Stimulated activated CD8-positive, alpha-beta memory T cell treated with anti-CD3 and anti-CD28 coated beads, Interleukin-12 subunit alpha, Interleukin-12 subunit beta, amount 100 ng/mL, for 24 hours (primary cell): ENCODE measurements around the gene ZNF367.
"Not testable (repeated sequence)": the region's sequence is repeated elsewhere in the genome, so short reads cannot be mapped to it uniquely, and the experiment has no call there.

Source experiments
- DNase-seq: peaks from one replicate; pipeline ENCODE4 v3.0.0-alpha.2; 2020; ENCODE audit errors: extremely low read depth

The ZNF367 gene

DNA sequence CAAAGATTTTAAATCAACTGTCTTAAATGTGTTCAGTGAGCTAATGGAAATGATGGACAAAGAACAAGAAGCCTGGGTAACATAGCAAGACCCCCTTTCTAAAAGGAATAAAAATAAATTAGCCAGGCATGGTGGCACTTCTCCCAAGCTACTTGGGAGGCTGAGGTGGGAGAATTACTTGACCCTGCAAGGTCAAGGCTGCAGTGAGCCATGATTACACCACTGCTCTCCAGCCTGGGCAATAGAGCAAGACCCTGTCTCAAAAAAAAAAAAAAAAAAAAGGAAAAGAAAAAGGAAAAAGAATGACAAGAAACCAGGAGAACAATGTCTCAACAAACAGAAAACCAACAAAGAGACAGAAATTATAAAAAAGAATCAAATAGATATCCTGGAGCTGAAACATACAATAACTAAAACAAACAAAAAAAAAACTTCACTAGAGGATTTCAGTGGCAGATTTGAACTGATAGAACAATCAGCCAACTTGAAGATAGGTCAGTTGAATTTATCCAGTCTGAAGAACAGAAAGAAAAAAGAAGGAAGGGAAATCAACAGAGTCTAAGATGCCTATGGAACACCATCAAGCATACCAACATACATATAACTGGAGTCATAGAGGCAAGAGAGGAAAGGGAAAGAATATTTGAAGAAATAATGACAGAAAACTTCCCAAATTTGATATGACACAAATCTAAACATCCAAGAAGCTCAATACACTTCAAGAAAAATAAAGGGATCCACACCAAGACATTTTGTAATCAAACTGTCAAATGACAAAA is 17.8 kb downstream of the ZNF367 start:
- DNase-seq = no peak

DNA sequence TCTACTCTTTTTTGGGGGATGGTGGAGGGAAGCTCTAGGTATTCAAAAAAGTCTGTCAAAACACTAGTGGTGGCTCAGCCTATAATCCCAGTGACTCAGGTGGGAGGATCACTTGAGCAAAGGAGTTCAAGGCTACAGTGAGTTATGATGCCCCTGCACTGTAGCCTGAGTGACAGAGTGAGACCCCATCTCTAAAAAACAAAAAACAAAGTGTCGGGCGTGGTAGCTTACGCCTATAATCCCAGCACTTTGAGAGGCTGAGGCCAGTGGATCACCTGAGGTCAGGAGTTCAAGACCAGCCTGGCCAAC is 18.9 kb downstream of the ZNF367 start:
- no peak for DNase-seq

DNA sequence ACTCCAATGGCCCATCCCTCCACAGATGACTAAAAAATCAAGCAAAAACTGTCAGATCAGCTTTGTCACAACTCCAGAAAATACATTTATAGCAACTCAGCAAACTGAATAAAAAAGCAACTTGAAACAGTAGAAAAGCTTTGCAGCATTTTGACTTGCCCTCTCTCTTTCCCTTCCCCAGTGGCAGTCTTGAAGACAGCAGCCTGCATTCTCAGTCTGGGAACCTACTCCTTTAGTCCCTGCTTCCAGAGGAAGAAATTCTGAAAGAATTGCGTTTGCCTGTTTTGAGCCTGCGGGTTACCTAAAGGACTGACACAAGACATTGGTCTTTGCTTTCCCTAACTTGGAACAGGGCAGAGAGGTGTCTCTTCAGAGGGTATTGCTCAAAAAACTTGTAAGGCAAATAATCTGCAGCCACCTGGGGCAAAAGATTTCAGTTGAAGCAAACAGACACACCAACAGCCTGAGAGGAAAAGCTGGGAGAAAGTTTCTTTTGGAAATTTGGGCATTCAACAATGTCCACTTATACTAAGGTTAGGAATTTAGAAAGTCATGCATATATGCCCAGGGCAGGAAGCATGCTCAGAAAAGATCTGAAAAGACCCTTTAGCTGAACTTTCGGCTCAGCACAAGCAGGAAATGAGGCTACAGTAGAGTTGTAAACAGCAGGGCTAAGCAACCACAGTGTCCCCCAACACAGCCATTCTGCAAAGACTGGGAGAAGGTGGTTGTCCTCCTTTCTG is 19.4 kb downstream of the ZNF367 start:
- DNase-seq = no peak

DNA sequence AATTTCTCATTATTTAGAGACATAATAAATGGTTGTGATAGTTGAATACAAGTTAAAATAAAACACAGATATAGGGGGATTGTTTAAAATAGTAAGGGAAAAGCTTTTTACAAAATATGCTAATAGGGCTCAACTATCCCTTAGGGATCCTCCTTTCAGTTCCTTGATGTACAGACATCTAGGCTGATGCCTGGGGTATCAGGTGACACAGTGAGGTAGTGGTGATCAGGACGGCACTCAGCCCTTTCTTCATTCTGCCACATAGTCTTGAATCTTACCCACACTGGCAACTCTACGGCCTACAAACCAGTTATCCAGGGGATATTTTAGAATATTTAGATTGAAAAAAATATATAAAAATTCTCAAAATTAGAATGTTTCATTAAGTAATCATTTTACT is 22.2 kb downstream of the ZNF367 start:
- no peak for DNase-seq

DNA sequence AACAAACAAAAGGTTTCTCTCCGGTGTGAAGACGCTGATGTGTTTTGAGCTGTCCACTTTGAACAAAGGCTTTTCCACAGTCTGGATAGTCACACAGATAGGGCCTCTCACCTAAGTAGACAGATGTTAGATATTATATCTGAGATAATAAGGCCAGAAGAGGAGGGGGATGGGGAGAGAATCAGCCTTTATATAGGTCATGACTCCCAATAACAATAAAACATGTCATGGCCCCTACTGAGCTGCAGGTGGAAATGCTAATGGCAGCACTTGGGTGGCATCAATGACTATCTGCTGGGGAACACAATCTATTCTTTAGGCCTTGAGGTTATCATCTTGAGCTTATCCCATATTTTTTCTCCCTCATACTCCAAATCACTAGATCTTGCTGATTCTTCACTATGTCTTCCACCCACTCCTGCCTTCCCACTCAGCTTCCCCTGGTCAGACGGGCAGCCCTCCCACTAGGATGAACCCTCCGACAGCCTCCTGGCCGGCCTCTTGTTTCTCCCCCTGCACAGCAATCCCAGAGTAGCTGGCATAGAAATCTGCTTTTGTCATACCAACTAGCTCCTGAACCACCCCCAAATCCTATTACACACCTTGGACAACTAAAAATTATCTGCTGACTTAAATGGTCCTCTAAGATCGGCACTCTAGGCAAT is 23.2 kb downstream of the ZNF367 start:
- DNase-seq = no peak

DNA sequence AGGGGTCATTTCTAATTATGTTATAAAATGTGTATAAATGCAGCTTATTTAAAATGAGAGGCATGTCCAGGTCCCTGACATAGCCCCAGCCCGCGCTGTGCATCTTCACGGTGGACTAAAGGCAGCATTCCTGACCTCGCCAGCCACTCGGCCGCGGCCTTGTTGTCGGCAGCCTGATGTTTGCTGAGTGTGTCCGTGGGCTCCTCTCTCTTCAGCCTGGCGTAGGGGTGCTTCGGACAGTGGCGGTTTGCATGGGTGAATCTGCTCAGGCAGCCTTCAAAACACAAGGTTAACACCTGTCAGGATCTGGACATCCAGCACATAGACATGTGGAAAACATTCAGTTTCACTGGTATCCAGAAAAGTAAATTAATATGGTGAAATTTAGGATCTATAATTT is 25.9 kb downstream of the ZNF367 start:
- DNase-seq = no peak

DNA sequence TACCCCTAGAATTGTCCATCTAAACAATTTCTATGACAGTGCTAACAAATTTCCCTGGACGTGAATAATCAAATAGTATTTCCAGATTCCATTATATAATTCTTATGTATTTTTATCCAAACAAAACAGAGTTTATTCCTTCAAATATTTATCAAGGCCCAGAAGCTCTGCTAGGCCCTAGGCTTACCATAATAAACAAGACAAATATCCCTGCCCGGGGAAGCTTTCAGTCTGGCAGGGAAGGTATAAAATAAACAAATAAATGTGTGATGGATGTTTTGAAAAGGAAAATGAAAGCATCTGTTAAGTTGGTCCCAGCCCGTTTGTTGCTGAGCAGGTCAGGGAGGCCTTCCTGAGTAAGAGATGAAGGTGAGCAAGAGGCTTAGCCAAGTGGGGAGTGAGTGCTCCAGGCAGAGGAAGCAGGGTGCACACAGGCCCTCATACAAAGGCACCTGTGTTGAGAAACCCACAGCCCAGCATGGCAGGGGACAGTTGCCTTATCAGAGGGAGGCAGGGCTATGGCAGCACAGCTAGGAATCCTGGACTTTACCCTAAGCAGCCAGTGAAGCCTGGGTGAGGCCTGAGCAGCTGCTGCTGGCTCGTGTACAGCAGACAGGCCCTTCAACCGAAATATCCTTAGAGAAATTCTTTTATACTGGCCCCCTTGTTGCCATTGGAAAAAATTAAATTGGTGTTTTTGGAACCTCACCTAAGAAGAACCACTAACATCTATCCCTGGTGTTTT is 27.0 kb downstream of the ZNF367 start:
- DNase-seq = no peak

DNA sequence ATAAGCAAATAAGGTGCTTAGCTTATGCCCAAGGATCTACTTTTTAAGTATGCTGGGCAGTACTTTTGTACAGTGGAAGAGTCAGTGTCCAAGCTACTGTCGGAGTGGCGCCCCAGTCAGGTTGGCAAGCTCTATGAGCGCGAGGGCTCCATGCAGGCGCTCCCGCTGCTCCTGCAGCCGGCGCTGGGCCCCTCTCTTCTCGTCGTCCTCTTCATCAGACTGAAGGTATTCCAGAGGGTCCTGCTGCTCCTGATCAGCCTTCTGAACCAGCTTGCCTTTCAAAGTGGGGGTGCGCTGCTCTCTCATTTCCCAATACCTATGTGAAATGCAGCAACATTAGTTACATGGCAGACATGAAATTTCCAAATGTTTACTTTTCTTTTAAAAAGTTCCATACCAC is 30.0 kb downstream of the ZNF367 start:
- DNase-seq = no peak

DNA sequence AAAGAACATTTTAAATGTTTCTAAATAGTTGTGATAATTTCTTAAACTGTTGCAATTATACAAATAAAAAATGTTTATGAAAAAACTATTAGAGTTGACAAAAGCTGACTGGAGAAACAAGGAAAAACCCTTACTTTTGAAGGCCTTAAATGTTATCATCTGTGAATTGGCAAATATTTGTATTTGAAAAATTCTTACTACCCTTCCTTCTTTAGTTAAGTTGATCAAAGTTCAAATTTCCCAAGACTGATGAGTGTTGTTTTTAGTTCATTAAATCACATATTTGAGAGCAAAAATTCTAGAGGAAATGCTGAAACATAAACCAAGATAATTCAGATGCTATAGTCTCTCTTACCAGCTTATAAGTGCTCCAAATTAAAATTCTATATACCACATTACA is 32.0 kb downstream of the ZNF367 start:
- no peak for DNase-seq

DNA sequence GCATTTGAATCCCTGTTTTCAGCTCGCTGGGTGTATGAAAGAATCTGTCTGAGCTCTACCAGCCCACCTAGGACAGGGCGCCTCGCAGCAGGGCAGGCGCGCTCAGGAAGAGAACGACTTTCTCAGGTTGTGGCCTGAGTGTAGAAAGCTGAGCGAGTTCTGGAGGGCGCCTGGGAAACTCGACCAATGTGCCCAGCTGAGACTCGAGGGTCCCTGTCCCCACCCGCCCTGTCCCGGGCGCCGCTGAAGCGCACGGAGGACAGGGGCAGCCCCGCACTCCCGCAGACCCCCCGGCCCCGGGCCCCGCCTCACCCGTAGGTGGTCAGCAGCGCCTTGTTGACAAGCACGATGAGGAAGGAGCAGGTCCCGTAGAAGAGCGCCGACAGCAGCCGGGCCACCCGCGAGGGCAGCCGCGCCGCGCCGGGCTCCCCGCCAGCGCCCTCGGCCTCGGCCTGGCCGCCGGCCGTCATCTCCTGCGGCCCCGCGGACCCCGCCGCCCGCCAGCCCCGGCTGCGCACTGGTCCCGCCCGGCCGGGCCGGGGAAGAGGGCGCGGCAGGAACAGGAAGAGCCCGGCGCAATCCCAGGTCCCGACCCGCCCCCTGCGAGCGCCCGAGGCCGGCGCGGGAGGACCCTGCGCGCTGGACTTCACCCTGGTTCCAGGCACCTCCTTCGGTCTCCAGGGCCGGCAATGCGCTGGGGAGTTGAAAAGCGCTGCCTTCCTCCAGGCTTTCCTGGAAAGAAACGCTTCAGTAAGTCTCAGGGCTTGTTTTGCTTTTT is 34.8 kb downstream of the ZNF367 start, which contains the start of gene SLC35D2:
SLC35D2 (minus strand) TSS at position 547 of the 778 bp plus-strand sequence; CDS start at position 470, 77 bp downstream.
- DNase-seq = no peak

DNA sequence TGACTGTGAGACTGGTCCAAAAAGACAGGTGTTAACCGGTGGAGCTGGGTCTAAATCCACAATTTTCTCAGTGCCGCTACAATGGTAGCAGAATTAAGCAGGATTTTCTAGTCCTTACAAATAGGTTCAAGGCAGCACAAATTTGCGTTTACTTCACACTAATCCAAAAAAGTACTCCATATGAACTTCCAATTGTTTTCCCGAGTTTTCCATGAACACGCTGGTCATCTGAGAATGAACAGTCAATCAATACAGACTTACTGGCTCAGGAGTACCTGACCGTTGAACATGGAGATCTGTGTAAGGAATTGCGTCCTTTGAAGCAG is 35.4 kb downstream of the ZNF367 start:
- DNase-seq = no peak

DNA sequence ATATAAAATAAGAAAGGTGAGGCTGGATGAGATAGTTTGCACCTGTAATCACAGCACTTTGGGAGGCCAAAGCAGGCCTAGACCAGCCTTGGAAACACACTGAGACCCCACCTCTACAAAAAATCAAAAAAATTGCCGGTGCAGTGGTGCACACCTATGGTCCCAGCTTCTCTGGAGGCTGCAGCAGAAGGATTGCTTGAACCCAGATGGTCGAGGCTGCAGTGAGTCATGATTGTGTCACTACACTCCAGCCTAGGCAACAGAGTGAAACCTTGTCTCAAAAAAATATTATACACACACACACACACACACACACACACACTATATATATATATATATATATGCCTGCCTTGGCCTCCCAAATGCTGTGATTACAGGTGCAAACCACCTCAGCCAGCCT is 36.0 kb downstream of the ZNF367 start:
- no peak for DNase-seq

DNA sequence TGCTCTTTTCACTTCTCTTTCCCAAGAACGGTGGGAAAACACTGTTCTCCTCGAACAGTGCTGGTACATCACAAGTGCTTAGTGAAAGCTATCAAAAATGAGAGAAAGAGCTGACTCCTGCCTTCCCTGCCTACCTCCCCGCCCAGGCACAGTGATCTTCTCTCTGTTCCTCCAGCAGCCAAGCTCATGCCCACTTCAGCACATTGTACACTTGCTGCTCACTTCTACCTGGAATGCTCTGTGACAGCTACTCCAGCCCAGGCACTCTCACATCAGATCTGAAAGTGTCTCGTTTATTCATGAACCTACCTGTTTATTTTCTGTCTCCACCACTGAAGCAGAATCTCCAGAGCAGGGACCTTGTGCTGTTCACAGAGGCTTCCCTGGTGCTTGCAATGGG is 36.5 kb downstream of the ZNF367 start:
- DNase-seq = no peak

DNA sequence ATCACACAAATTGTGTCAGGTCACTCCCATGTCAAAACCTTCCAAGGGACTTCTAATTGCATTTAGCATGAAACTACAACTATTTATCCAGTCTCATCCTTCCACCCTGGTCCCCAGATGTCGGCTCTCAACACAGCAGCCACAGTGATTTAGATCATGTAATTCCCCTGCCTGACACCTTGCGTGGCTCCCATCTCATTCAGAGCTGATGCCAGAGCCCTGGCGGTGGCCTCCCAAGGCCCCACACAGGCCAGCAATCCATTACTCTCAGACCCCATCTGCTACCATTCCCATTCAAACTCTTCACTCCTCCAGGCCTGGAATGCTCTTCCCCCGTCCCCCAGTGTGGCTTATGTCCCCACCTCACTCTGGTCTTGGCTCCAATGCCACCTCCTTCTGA is 37.0 kb downstream of the ZNF367 start:
- DNase-seq = no peak

DNA sequence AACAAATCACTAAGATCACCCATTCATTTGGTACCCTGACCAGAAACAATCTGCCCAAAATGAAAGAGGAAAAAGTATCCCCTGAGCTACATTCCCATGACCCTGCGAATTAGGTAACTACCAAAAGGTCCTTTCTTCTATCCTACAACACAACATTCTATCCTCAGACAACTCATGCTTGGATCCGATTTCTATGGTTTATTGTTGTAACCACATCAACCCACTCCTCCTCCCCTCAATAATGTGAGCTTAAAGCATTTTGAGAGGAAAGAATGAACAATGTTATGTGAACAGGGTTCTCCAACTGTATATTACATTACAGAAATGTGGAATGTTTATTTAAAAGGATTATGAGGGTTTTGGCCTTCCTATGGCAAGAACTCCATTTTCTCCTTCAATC is 38.7 kb downstream of the ZNF367 start:
- DNase-seq = no peak

DNA sequence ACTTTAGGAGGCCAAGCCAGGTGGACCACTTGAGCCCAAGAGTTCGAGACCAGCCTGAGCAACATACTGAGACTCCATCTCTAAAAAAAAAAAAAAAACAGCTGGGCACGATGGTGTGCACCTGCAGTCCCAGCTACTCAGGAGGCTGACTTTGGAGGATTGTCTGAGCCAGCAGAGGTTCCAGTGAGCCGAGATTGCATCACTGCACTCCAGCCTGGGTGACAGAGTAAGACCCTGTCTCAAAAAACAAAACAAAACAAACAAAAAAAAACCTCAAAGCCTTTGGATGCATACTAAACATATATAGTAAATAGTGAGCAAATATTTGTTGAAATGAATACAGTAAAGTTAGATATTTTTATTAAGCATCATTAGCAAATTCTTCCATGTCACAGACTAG is 40.0 kb downstream of the ZNF367 start:
- DNase-seq = no peak

DNA sequence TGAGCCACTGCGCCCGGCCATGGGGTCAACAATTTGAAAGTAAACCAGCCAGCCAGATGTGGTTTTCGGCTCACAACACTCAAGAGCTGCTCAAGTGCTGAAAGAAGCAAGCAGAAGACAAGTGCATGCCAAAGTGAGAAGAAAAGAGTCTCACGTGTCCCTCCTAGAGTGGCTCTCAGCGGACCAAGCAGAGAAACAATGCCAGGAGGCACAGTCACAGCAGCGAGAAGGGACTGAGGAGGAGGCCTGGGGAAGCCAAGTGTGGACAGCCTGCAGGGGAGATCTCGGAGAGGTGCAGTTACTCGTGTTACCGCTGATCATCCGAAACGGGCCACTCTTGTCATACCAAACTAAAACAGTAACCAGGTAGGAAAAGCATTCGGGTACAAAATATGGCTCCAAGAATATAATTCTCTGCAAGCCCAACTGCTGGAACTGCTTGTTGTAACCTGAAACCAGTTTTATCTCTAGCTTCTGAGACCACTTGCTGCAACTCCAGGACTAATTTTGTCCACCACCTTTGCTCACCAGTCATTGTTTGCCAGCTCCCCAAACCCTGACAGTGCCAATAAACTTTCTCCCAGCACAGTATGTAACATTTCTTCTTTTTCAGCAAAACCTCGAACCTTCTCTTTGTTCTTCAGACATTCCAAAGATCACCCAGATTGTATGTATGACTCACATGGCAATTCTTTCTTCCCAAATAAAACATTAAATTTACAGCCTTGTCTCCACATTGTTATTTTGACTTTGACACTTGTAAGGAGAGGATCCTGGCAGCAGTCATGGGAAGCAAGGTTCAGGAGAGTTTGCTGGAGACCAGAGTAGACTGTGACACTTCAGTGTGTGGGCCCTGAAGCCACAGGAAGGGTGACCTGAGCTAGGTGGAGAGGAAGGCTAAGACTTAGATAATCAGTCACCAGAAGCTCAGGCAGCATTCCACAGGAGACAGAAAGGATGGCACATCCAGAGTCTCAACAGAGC is 41.0 kb downstream of the ZNF367 start:
- no peak for DNase-seq

DNA sequence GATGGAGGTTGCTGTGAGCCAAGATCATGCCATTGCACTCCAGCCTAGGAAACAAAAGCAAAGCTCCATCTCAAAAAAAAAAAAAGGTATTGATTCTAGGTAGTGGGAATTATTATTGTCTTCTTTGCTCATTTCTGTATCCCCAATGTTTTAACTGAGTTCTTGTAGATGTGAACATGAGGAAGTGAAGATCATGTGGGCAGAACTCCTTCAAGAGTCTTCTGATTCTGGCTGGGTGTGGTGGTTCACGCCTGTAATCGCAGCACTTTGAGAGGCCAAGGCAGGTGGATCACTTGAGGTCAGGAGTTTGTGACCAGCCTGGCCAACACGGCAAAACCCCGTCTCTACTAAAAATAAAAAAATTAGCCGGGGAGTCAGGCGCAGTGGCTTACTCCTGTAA is 42.7 kb downstream of the ZNF367 start:
- not testable (repeated sequence) for DNase-seq

DNA sequence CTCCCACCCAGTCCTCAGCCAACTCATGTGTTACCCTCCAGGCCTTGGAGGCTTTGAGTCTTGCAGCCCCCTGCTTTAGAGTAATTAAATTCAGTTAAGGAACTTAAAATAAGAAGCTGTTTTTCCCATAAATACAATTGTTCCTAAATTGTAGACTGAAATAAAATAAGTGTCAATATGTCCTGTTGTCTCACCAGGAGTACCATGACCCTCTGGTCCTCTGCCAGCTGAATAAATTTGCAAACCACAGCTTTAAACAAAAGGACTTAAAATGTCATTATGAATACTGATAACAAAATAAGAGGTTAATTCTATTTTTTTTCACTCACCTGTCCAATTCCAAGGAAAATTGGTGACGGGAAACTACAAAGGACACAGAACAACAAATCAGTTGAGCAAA is 50.2 kb downstream of the ZNF367 start:
- DNase-seq = no peak

DNA sequence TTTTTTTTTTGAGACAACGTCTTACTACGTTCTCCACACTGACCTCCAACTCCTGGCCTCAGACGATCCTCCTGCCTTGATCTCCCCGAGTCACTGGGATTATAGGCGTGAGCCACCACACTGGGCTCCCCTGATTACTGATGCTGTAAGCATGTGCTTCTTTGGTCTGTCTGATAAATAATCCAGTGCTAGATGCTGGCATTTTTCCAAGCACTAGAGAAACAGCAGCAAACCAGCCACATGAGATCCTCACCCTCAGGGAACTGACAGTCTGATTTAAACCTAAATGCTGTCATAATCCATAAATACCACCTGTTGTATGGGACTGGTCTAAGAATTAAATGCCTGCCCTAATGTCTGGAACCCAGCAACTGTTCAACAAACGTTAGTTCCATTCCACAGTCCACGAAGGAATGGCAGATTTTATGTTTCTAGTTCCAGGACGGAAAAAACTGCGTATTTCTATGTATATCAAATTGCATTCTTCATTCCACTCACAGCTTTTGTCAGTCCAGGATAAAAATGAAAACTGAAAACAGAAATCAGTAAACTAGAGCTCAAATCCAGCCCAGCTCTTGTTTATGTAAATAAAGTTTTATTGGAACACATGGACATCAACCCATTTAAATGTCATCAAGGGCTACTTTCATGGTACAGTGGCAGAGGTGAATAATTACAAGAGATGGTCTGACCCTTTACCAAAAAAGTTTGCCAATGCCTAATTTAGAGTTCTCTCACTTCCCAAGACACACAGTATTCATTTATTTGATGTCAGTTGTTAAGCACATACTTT is 54.8 kb downstream of the ZNF367 start:
- DNase-seq = no peak
